Astrocyte (in vitro differentiated cells and primary cell): Measurements from ENCODE around the gene CALCOCO1. TPM values are rescaled to one million over a fixed set of nuclear protein-coding genes. Genes with fewer than 3 reads are reported as not detected.
"Not testable (repeated sequence)": the region's sequence is repeated elsewhere in the genome, so short reads cannot be mapped to it uniquely, and the experiment has no call there.

Source experiments
- DNase-seq: peaks from one replicate; pipeline ENCODE4 v3.0.0-alpha.2; 2010; ENCODE audit warnings: low read depth
- FAIRE-seq: peaks from 2 replicates; lab custom pipeline; 2011; peaks lifted over from hg19 to GRCh38; lab: Jason Lieb, UNC
- H2AFZ ChIP-seq: 2 replicates; pipeline ENCODE4 v1.6.0; 2012; ENCODE audit warnings: low read depth, low read length, inconsistent platforms
- H3K27ac ChIP-seq: 2 replicates; pipeline ENCODE4 v1.5.1; 2011; ENCODE audit warnings: low read depth, low read length, inconsistent platforms
- H3K27me3 ChIP-seq: 2 replicates; pipeline ENCODE4 v1.6.0; 2011; ENCODE audit warnings: low read length, inconsistent platforms; ENCODE audit not compliant: insufficient read depth
- H3K36me3 ChIP-seq: 2 replicates; pipeline ENCODE4 v1.5.1; 2011; ENCODE audit warnings: low read length, inconsistent platforms; ENCODE audit not compliant: insufficient read depth
- H3K4me1 ChIP-seq: 2 replicates; pipeline ENCODE4 v1.5.1; 2011; ENCODE audit warnings: low read length, inconsistent platforms; ENCODE audit not compliant: insufficient read depth
- H3K4me2 ChIP-seq: 2 replicates; pipeline ENCODE4 v1.6.0; 2012; ENCODE audit warnings: low read length, inconsistent platforms
- H3K4me3 ChIP-seq: 2 replicates; pipeline ENCODE4 v1.5.1; 2011; ENCODE audit warnings: low read depth, mild to moderate bottlenecking, low read length, inconsistent platforms; ENCODE audit not compliant: insufficient read depth
- H3K79me2 ChIP-seq: 2 replicates; pipeline ENCODE4 v1.6.0; 2012; ENCODE audit warnings: mild to moderate bottlenecking, low read length, inconsistent platforms; ENCODE audit not compliant: insufficient read depth
- H3K9ac ChIP-seq: 2 replicates; pipeline ENCODE4 v1.6.0; 2012; ENCODE audit warnings: mild to moderate bottlenecking, low read length, inconsistent platforms
- H3K9me3 ChIP-seq: 2 replicates; pipeline ENCODE4 v1.5.1; 2012; ENCODE audit warnings: low read depth, mild to moderate bottlenecking, low read length, inconsistent platforms; ENCODE audit not compliant: insufficient read depth
- H4K20me1 ChIP-seq: 2 replicates; pipeline ENCODE4 v1.6.0; 2012; ENCODE audit warnings: low read length, inconsistent platforms; ENCODE audit not compliant: insufficient read depth
- H3K27ac Mint-ChIP-seq: one replicate; pipeline ENCODE4 v1.8.0; 2021; ENCODE audit warnings: mild to moderate bottlenecking, mixed read lengths; ENCODE audit not compliant: unreplicated experiment
- H3K27me3 Mint-ChIP-seq: one replicate; pipeline ENCODE4 v1.8.0; 2021; ENCODE audit warnings: low read depth, mixed read lengths; ENCODE audit not compliant: unreplicated experiment
- H3K36me3 Mint-ChIP-seq: one replicate; pipeline ENCODE4 v1.8.0; 2021; ENCODE audit warnings: low read depth, mixed read lengths; ENCODE audit not compliant: unreplicated experiment
- H3K4me1 Mint-ChIP-seq: one replicate; pipeline ENCODE4 v1.8.0; 2021; ENCODE audit warnings: low read depth, mixed read lengths; ENCODE audit not compliant: unreplicated experiment
- H3K4me3 Mint-ChIP-seq: one replicate; pipeline ENCODE4 v1.8.0; 2021; ENCODE audit warnings: mild to moderate bottlenecking, moderate library complexity, mixed read lengths; ENCODE audit not compliant: unreplicated experiment
- H3K9me3 Mint-ChIP-seq: one replicate; pipeline ENCODE4 v1.8.0; 2021; ENCODE audit warnings: mild to moderate bottlenecking, mixed read lengths; ENCODE audit not compliant: unreplicated experiment
- EZH2 ChIP-seq: IDR thresholded peaks from 2 replicates; pipeline ENCODE4 v1.6.1; 2012; ENCODE audit warnings: mild to moderate bottlenecking, low read length, inconsistent platforms; ENCODE audit not compliant: insufficient read depth
- total RNA-seq: library from RNA; stranded (reverse); gene quantifications from 2 replicates; pipeline ENCODE4 v1.2.1, GENCODE V29; 2021
- TF ChIP-seq, protein P1 (sequence below): IDR thresholded peaks from 2 replicates; pipeline ENCODE4 v1.5.1; 2011; ENCODE audit warnings: low read depth, mild to moderate bottlenecking, inconsistent platforms, low read length, moderate library complexity; ENCODE audit not compliant: insufficient read depth

CALCOCO1 gene
- total RNA-seq, 1 donor from 2014 or later = 85.2 TPM

DNA sequence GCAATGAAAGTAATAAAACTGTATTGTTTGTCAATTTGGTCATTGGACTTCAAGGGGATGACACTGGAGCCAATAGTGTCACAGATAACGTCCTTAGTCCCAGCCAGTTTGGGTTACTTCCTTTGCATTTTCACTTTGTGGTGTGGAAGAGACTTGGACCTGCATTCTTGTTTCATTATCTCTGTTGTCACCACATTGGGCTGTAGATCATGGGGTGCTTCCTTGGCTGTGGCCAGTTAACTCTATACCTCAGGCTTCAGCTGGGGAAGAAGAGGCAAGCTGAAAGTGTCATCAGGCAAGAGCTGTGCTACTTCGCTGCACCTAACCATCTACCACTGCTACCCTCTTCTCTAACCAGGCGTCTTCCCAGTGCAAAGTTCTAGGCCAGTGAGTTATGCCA is 39.6 kb upstream of the CALCOCO1 start:
- Mint-ChIP-seq H3K9me3 (peaks cover 4% of the 10 kb centered on the region), H3K36me3 (no peaks in the 10 kb centered on the region), H3K27ac (no peak overlapping the region), H3K27me3 (peaks cover 74% of the 10 kb centered on the region), H3K4me3 (no peak overlapping the region), H3K4me1 (peaks cover 9% of the 10 kb centered on the region)
- Histone ChIP-seq H3K4me3 (no peak overlapping the region), H3K79me2 (no peaks in the 10 kb centered on the region), H3K9ac (no peak overlapping the region), H3K9me3 (no peaks in the 10 kb centered on the region), H2AFZ (no peak overlapping the region), H3K36me3 (no peaks in the 10 kb centered on the region), H3K4me1 (peaks cover 10% of the 10 kb centered on the region), H3K27ac (no peak overlapping the region), H4K20me1 (no peaks in the 10 kb centered on the region), H3K27me3 (peaks cover 33% of the 10 kb centered on the region), H3K4me2 (no peak overlapping the region)
- TF ChIP-seq, protein P1, sequence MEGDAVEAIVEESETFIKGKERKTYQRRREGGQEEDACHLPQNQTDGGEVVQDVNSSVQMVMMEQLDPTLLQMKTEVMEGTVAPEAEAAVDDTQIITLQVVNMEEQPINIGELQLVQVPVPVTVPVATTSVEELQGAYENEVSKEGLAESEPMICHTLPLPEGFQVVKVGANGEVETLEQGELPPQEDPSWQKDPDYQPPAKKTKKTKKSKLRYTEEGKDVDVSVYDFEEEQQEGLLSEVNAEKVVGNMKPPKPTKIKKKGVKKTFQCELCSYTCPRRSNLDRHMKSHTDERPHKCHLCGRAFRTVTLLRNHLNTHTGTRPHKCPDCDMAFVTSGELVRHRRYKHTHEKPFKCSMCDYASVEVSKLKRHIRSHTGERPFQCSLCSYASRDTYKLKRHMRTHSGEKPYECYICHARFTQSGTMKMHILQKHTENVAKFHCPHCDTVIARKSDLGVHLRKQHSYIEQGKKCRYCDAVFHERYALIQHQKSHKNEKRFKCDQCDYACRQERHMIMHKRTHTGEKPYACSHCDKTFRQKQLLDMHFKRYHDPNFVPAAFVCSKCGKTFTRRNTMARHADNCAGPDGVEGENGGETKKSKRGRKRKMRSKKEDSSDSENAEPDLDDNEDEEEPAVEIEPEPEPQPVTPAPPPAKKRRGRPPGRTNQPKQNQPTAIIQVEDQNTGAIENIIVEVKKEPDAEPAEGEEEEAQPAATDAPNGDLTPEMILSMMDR = no peak
- TF ChIP-seq EZH2 = no peak
- DNase-seq (peak; percentile 20), FAIRE-seq (no peak)

DNA sequence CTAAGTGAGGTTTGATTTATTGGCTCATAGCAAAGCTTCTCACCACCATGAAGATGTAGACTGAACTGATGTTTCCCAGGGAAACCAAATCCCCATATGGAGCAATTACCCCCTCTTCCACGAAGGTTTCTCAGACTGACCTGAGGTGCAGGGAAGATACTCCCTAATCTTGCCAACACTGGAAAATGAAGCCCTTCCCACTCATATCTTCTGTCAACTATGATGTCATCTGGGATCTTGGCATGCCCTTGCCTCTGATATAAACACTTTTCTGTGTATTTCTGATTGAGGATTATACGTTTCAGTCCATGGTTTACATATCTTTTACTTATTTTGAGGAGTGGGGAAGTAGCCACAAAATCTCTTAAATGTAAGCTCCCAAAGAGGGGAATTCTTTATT is 38.6 kb upstream of the CALCOCO1 start:
- H3K9ac ChIP-seq = no peak overlapping the region
- H3K4me2 ChIP-seq = no peak overlapping the region
- no peak overlapping the region for H3K4me3 Mint-ChIP-seq
- FAIRE-seq (no peak), DNase-seq (no peak)
- H3K27me3 ChIP-seq = peaks cover 36% of the 10 kb centered on the region
- H3K9me3 ChIP-seq = peaks cover 4% of the 10 kb centered on the region
- peaks cover 67% of the 10 kb centered on the region for H3K27me3 Mint-ChIP-seq
- no peaks in the 10 kb centered on the region for H3K36me3 ChIP-seq
- TF ChIP-seq, protein P1 = no peak
- no peak for TF ChIP-seq EZH2
- peaks cover 9% of the 10 kb centered on the region for H3K4me1 Mint-ChIP-seq
- no peaks in the 10 kb centered on the region for H3K79me2 ChIP-seq
- H3K4me3 ChIP-seq = no peak overlapping the region
- no peaks in the 10 kb centered on the region for H4K20me1 ChIP-seq
- peaks cover 3% of the 10 kb centered on the region for H3K9me3 Mint-ChIP-seq
- H3K27ac Mint-ChIP-seq = no peak overlapping the region
- H3K36me3 Mint-ChIP-seq = no peaks in the 10 kb centered on the region
- H2AFZ ChIP-seq = no peak overlapping the region
- no peak overlapping the region for H3K27ac ChIP-seq
- H3K4me1 ChIP-seq = peaks cover 10% of the 10 kb centered on the region

DNA sequence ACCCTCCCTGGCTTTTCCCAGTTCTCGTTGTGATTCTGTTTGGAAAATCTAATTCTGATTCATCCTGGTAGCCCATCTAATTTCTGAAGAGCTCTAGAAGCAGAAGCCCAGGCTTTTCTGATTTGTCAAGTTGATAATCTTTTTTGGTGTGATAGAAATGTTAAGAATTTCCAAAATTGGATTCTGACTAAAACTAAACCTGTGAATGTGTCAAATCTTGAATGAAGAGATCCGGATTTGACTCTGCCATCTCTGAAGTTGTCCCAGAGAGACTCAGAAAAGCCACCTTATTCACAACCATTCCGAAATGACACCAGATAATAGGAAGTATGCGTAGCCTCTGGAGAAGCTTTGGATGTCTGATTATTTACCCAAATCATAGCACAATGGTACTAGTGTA is 37.4 kb upstream of the CALCOCO1 start:
- H3K4me2 ChIP-seq = no peak overlapping the region
- no peak overlapping the region for H3K27ac ChIP-seq
- H3K36me3 ChIP-seq = no peaks in the 10 kb centered on the region
- H3K9ac ChIP-seq = no peak overlapping the region
- H3K36me3 Mint-ChIP-seq = no peaks in the 10 kb centered on the region
- H3K4me3 Mint-ChIP-seq = no peak overlapping the region
- H3K4me3 ChIP-seq = no peak overlapping the region
- H3K9me3 Mint-ChIP-seq = peaks cover 3% of the 10 kb centered on the region
- peaks cover 4% of the 10 kb centered on the region for H3K4me1 Mint-ChIP-seq
- H3K9me3 ChIP-seq = peaks cover 4% of the 10 kb centered on the region
- no peaks in the 10 kb centered on the region for H3K79me2 ChIP-seq
- H3K27ac Mint-ChIP-seq = no peak overlapping the region
- H3K4me1 ChIP-seq = peaks cover 4% of the 10 kb centered on the region
- FAIRE-seq = no peak
- H4K20me1 ChIP-seq = no peaks in the 10 kb centered on the region
- no peak overlapping the region for H2AFZ ChIP-seq
- H3K27me3 ChIP-seq = peaks cover 41% of the 10 kb centered on the region
- no peak for DNase-seq
- peaks cover 75% of the 10 kb centered on the region for H3K27me3 Mint-ChIP-seq
- TF ChIP-seq EZH2 = no peak
- TF ChIP-seq, protein P1 = no peak

DNA sequence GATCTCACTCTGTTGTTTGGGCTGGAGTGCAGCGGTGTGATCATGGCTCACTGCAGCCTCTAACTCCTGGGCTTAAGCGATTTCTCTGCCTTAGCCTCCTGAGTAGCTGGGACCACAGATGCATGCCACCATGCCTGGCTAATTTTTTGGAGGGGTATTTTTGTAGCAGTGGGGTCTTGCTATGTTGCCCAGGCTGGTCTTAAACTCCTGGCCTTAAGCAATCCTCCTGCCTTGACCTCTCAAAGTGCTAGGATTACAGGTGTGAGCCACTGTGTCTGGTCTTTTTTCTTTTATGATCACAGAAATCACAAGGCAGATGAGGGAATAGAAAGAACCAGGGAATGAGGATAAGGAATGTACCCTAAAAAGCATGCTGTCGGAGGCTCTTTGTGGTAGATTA is 35.5 kb upstream of the CALCOCO1 start:
- not testable (repeated sequence) for H3K79me2 ChIP-seq, H3K27ac ChIP-seq, H3K4me3 ChIP-seq, DNase-seq, H2AFZ ChIP-seq, H3K36me3 Mint-ChIP-seq, H3K9me3 ChIP-seq, H3K9me3 Mint-ChIP-seq, H3K4me2 ChIP-seq, H3K36me3 ChIP-seq, H3K4me1 ChIP-seq, H4K20me1 ChIP-seq, H3K4me3 Mint-ChIP-seq, H3K27ac Mint-ChIP-seq, H3K9ac ChIP-seq, H3K4me1 Mint-ChIP-seq, FAIRE-seq
- peaks cover 59% of the 10 kb centered on the region for H3K27me3 ChIP-seq
- H3K27me3 Mint-ChIP-seq = peaks cover 82% of the 10 kb centered on the region
